H1 (cell line): ENCODE results near the gene IL37. TPM values are rescaled to one million over a fixed set of nuclear protein-coding genes. Genes with fewer than 3 reads are reported as not detected.

Source experiments
- CTCF ChIA-PET: fragments of 300-600 bp; sonication (Branson Sonifier 250); formaldehyde crosslinking; loops from one replicate; lab custom pipeline; 2021; ENCODE audit not compliant: partially characterized antibody; lab: Charles Lee
- POLR2A ChIA-PET: fragments of 300-600 bp; sonication (Branson Sonifier 250); formaldehyde crosslinking; loops from one replicate; lab custom pipeline; 2021; ENCODE audit warnings: inconsistent platforms; ENCODE audit not compliant: partially characterized antibody; lab: Charles Lee
- DNase-seq, 2 experiments: peaks; one replicate each; pipeline versions ENCODE4 v3.0.0 to v3.0.0-alpha.2; 2010 to 2022; ENCODE audit warnings: low spot score in 2 of 2, low read depth in 1 of 2, mixed read lengths in 1 of 2
- FAIRE-seq: peaks from 2 replicates; lab custom pipeline; 2011; peaks lifted over from hg19 to GRCh38; lab: Jason Lieb, UNC
- H2AFZ ChIP-seq: 2 replicates; pipeline ENCODE4 v1.8.1; 2012; ENCODE audit warnings: low read length, inconsistent platforms
- H2AK5ac ChIP-seq: 2 replicates; pipeline ENCODE4 v1.6.1; 2013; ENCODE audit warnings: low read depth, low read length
- H2BK120ac ChIP-seq: replicated peaks from 2 replicates; pipeline ENCODE3; 2013; ENCODE audit warnings: low read depth, low read length, inconsistent platforms
- H2BK12ac ChIP-seq: 2 replicates; pipeline ENCODE4 v1.6.1; 2013; ENCODE audit warnings: low read depth, low read length
- H2BK15ac ChIP-seq: 2 replicates; pipeline ENCODE4 v1.6.1; 2013; ENCODE audit warnings: low read length
- H2BK20ac ChIP-seq: 2 replicates; pipeline ENCODE4 v1.6.1; 2013; ENCODE audit warnings: low read length
- H2BK5ac ChIP-seq: 2 replicates; pipeline ENCODE4 v1.6.1; 2013; ENCODE audit warnings: low read depth, low read length
- H3K14ac ChIP-seq: 2 replicates; pipeline ENCODE4 v1.6.1; 2013; ENCODE audit warnings: inconsistent platforms; ENCODE audit not compliant: insufficient read length
- H3K18ac ChIP-seq: 2 replicates; pipeline ENCODE4 v1.6.1; 2013; ENCODE audit warnings: low read length; ENCODE audit errors: extremely low read depth
- H3K23ac ChIP-seq: 2 replicates; pipeline ENCODE4 v1.6.1; 2013; ENCODE audit warnings: inconsistent platforms; ENCODE audit not compliant: insufficient read length
- H3K23me2 ChIP-seq: 2 replicates; pipeline ENCODE4 v1.6.1; 2013; ENCODE audit warnings: low read depth, low read length
- H3K27ac ChIP-seq: 2 replicates; pipeline ENCODE4 v1.6.1; 2011; ENCODE audit warnings: low read depth, low read length, inconsistent platforms
- H3K27me3 ChIP-seq, 4 experiments: replicated peaks in 1 of 4; 1 replicate in 1 of 4; 2 replicates in 3 of 4; pipeline versions ENCODE4 v1.6.1 to v1.8.1; 2011 to 2013; ENCODE audit warnings: low read length in 3 of 4, mild to moderate bottlenecking in 3 of 4, inconsistent platforms in 2 of 4, mixed read lengths in 2 of 4, moderate library complexity in 1 of 4; ENCODE audit not compliant: control insufficient read depth in 3 of 4, insufficient read depth in 3 of 4; ENCODE audit errors: extremely low read depth in 1 of 4
- H3K36me3 ChIP-seq, 4 experiments: 2 replicates each; pipeline versions ENCODE4 v1.6.1 to v1.8.1; 2011 to 2013; ENCODE audit warnings: mild to moderate bottlenecking in 4 of 4, low read length in 3 of 4, moderate library complexity in 2 of 4, control low read depth in 1 of 4, inconsistent platforms in 1 of 4; ENCODE audit not compliant: insufficient read depth in 4 of 4, control insufficient read depth in 2 of 4
- H3K4ac ChIP-seq: replicated peaks from 2 replicates; pipeline ENCODE3; 2013; ENCODE audit warnings: low read length, low read depth, mixed read lengths, inconsistent platforms; ENCODE audit not compliant: insufficient read length
- H3K4me1 ChIP-seq, 4 experiments: replicated peaks in 1 of 4; 1 replicate in 1 of 4; 2 replicates in 3 of 4; pipeline versions ENCODE4 v1.6.1 to v1.8.1; 2011 to 2013; ENCODE audit warnings: low read length in 3 of 4, inconsistent platforms in 2 of 4, mixed read lengths in 1 of 4; ENCODE audit not compliant: insufficient read depth in 4 of 4, control insufficient read depth in 3 of 4
- H3K4me2 ChIP-seq, 2 experiments: 2 replicates each; pipeline versions ENCODE4 v1.6.1 to v1.8.1; 2011 to 2013; ENCODE audit warnings: low read depth in 2 of 2, low read length in 2 of 2, control low read depth in 1 of 2, inconsistent platforms in 1 of 2, mild to moderate bottlenecking in 1 of 2; ENCODE audit not compliant: insufficient read depth in 1 of 2
- H3K4me3 ChIP-seq, 4 experiments: fragments of 200-600, 300-600 bp in 1 of 4; sonication (generic), shearing (Covaris generic), sonication (Bioruptor Twin) in 1 of 4; 2 replicates each; pipeline versions ENCODE4 v1.5.1 to v1.8.1; 2011 to 2016; ENCODE audit warnings: low read length in 4 of 4, low read depth in 3 of 4, control low read depth in 2 of 4, inconsistent platforms in 2 of 4, mild to moderate bottlenecking in 2 of 4, mixed read lengths in 1 of 4, moderate library complexity in 1 of 4; ENCODE audit not compliant: insufficient read depth in 2 of 4; ENCODE audit errors: extremely low read depth in 1 of 4
- H3K56ac ChIP-seq: replicated peaks from 2 replicates; pipeline ENCODE3; 2013; ENCODE audit warnings: low read depth, mild to moderate bottlenecking, mixed read lengths, low read length, inconsistent platforms; ENCODE audit not compliant: insufficient read length
- H3K79me1 ChIP-seq: 2 replicates; pipeline ENCODE4 v1.6.1; 2013; ENCODE audit warnings: low read depth, low read length, control low read depth
- H3K79me2 ChIP-seq, 2 experiments: 2 replicates each; pipeline versions ENCODE4 v1.6.1 to v1.8.1; 2012 to 2013; ENCODE audit warnings: low read length in 2 of 2, mild to moderate bottlenecking in 2 of 2, inconsistent platforms in 1 of 2; ENCODE audit not compliant: insufficient read depth in 2 of 2, control insufficient read depth in 1 of 2
- H3K9ac ChIP-seq, 4 experiments: replicated peaks in 1 of 4; 1 replicate in 1 of 4; 2 replicates in 3 of 4; pipeline versions ENCODE4 v1.6.1 to v1.8.1; 2011 to 2013; ENCODE audit warnings: low read depth in 3 of 4, low read length in 3 of 4, control low read depth in 2 of 4, mild to moderate bottlenecking in 2 of 4, moderate library complexity in 2 of 4, inconsistent platforms in 1 of 4; ENCODE audit errors: extremely low read depth in 1 of 4
- H3K9me3 ChIP-seq, 2 experiments: 2 replicates each; pipeline versions ENCODE4 v1.6.1 to v1.8.1; 2012 to 2013; ENCODE audit warnings: mild to moderate bottlenecking in 2 of 2, moderate library complexity in 2 of 2, control low read depth in 1 of 2, inconsistent platforms in 1 of 2, low read depth in 1 of 2, low read length in 1 of 2, mixed read lengths in 1 of 2; ENCODE audit not compliant: insufficient read depth in 2 of 2
- H4K20me1 ChIP-seq, 2 experiments: replicated peaks in 1 of 2; 2 replicates each; pipeline versions ENCODE3 to v1.8.1; 2011 to 2013; ENCODE audit warnings: inconsistent platforms in 2 of 2, low read length in 2 of 2, mild to moderate bottlenecking in 1 of 2; ENCODE audit not compliant: insufficient read depth in 2 of 2, control insufficient read depth in 1 of 2
- H4K5ac ChIP-seq: 2 replicates; pipeline ENCODE4 v1.6.1; 2013; ENCODE audit warnings: low read length, low read depth, mixed read lengths, inconsistent platforms; ENCODE audit not compliant: insufficient read length
- H4K8ac ChIP-seq: 2 replicates; pipeline ENCODE4 v1.8.0; 2013; ENCODE audit warnings: mild to moderate bottlenecking, moderate library complexity, low read length, inconsistent platforms; ENCODE audit not compliant: insufficient read depth; ENCODE audit errors: extremely low read depth
- H4K91ac ChIP-seq: replicated peaks from 2 replicates; pipeline ENCODE3; 2013; ENCODE audit warnings: low read length, mixed read lengths, inconsistent platforms; ENCODE audit not compliant: insufficient read length
- SIRT6 ChIP-seq: IDR thresholded peaks from one replicate; pipeline ENCODE4 v1.7.1; 2012; ENCODE audit warnings: low read length, inconsistent platforms
- WGBS, 2 experiments: shearing (Covaris generic) in 1 of 2; methylation state at CpG; one replicate each; pipeline versions ENCODE4 v1.1.6 to v1.1.7; 2013 to 2015; ENCODE audit warnings: low lambda C conversion rate in 2 of 2, mixed read lengths in 2 of 2, inconsistent platforms in 1 of 2, low coverage in 1 of 2, missing lambda C conversion rate in 1 of 2; ENCODE audit not compliant: insufficient replicate concordance in 2 of 2, insufficient coverage in 1 of 2, insufficient read length in 1 of 2; ENCODE audit errors: extremely low coverage in 1 of 2, missing lambda C conversion rate in 1 of 2; 5-methylcytosine and 5-hydroxymethylcytosine counted together
- polyA plus RNA-seq, 7 experiments: library from polyadenylated mRNA; depleted of rRNA in 3 of 7; stranded (reverse) in 5 of 7; unstranded in 2 of 7; fragments of >200 nt in 5 of 7; fragments of 200-250 nt in 2 of 7; gene quantifications; 1 replicate in 5 of 7; 2 replicates in 1 of 7; 4 replicates in 1 of 7; pipeline versions ENCODE4 v1.2.1 to v1.2.3, GENCODE V29; 2011 to 2013; ENCODE audit warnings: missing spikeins in 2 of 7, mixed read lengths in 2 of 7
- total RNA-seq: library from RNA; stranded (reverse); fragmentation: NEBNext Ultra II Directional; extraction: Animal tissue kit (Norgen Biotek cat#: 25700); gene quantifications from 2 replicates; pipeline ENCODE4 v1.2.1, GENCODE V29; 2021

Gene IL37
- total and polyA plus RNA-seq, 2 of the 8 experiments (the other 6 are each of a cell fraction or from before 2014, with no cell fraction given), result 0.18 TPM; not detected in 1

GRCh38 chr2:112896909-112897623 is 13.9 kb upstream of the IL37 start:
- Histone ChIP-seq H4K5ac (no peak overlapping the region), H3K4me1 (no peaks in the 10 kb centered on the region), H2BK20ac (no peak overlapping the region), H3K23me2 (no peaks in the 10 kb centered on the region), H2BK120ac (no peak overlapping the region), H3K27ac (no peak overlapping the region), H3K79me2 (no peaks in the 10 kb centered on the region), H3K79me1 (no peaks in the 10 kb centered on the region), H3K9me3 (no peaks in the 10 kb centered on the region), H2AK5ac (no peak overlapping the region), H3K14ac (no peak overlapping the region), H3K4ac (no peak overlapping the region)
- POLR2A ChIA-PET, result no interaction called here
- TF ChIP-seq SIRT6, result no peak
- TF ChIP-seq, all 59 proteins: peak for 0
- CTCF ChIA-PET, result no interaction called here
- Histone ChIP-seq H4K91ac (no peak overlapping the region), H2AFZ (no peak overlapping the region), H3K9ac (no peak overlapping the region), H3K23ac (no peak overlapping the region), H3K18ac (no peak overlapping the region), H2BK15ac (no peak overlapping the region), H4K8ac (no peak overlapping the region), H3K4me3 (no peak overlapping the region), H3K56ac (no peak overlapping the region), H4K20me1 (no peaks in the 10 kb centered on the region), H3K4me2 (no peak overlapping the region), H2BK12ac (no peak overlapping the region), H3K27me3 (no peaks in the 10 kb centered on the region), H2BK5ac (no peak overlapping the region), H3K36me3 (no peaks in the 10 kb centered on the region)
- FAIRE-seq, result no peak
- 84% methylated on average over 8 of the region's 8 CpGs; no CpG with 5 or more reads in 1 of the 2 experiments for whole genome bisulfite sequencing, 2 experiments
- no peak for DNase-seq
